Measurements from ENCODE around the gene ZNF688. TPM values are rescaled to one million over a fixed set of nuclear protein-coding genes. Genes with fewer than 3 reads are reported as not detected.

Gene ZNF688
- total RNA-seq, 2 donors from 2014 or later = 9.6 to 13.5 TPM

- Histone ChIP-seq H3K4me3 (no peak overlapping the region), H3K27me3 (no peaks in the 10 kb centered on the region), H3K27ac (no peak overlapping the region), H3K4me1 (peaks cover 0 to 23% of the 10 kb centered on the region in 2 donors), H3K36me3 (peaks cover 13% of the 10 kb centered on the region), H3K9me3 (no peaks in the 10 kb centered on the region)
- TF ChIP-seq CTCF (IDR thresholded peaks at IDR 0.05) = no peak
- no peak for DNase-seq (ENCODE audit: low spot score)
These were observed 3.2 kb upstream of the ZNF688 start for GRCh38 chr16:30574678-30575077.

- H3K36me3 ChIP-seq = no peaks in the 10 kb centered on the region
- H3K27me3 ChIP-seq = no peaks in the 10 kb centered on the region
- H3K4me3 ChIP-seq = peak overlapping the region; percentile 66 to 88
- DNase-seq (ENCODE audit: low spot score) = no peak
- no peaks in the 10 kb centered on the region for H3K9me3 ChIP-seq
- peaks cover 0 to 24% of the 10 kb centered on the region in 2 donors for H3K4me1 ChIP-seq
- H3K27ac ChIP-seq = peak overlapping the region; percentile 94 to 98
- no peak for TF ChIP-seq CTCF (IDR thresholded peaks at IDR 0.05)
These were observed 674 bp downstream of the ZNF688 start for GRCh38 chr16:30570636-30571444.

GRCh38 chr16:30569746-30570635, 1.5 kb downstream of the ZNF688 start:
- Histone ChIP-seq H3K9me3 (no peaks in the 10 kb centered on the region), H3K4me1 (peaks cover 0 to 24% of the 10 kb centered on the region in 2 donors), H3K27me3 (no peaks in the 10 kb centered on the region), H3K36me3 (no peaks in the 10 kb centered on the region), H3K4me3 (no peak overlapping the region), H3K27ac (peak overlapping the region; percentile 94 to 98)
- DNase-seq (ENCODE audit: low spot score) = no peak
- TF ChIP-seq CTCF (IDR thresholded peaks at IDR 0.05) = no peak

- TF ChIP-seq CTCF (IDR thresholded peaks at IDR 0.05) = no peak
- no peak overlapping the region for H3K27ac ChIP-seq
- no peak for DNase-seq (ENCODE audit: low spot score)
- no peak overlapping the region for H3K4me3 ChIP-seq
- no peaks in the 10 kb centered on the region for H3K27me3 ChIP-seq
- no peaks in the 10 kb centered on the region for H3K36me3 ChIP-seq
- H3K4me1 ChIP-seq = peaks cover 0 to 24% of the 10 kb centered on the region in 2 donors
- H3K9me3 ChIP-seq = no peaks in the 10 kb centered on the region
These were observed 2.2 kb downstream of the ZNF688 start for GRCh38 chr16:30569281-30569680.

- Histone ChIP-seq H3K36me3 (no peaks in the 10 kb centered on the region), H3K4me3 (no peak overlapping the region), H3K4me1 (peaks cover 0 to 24% of the 10 kb centered on the region in 2 donors), H3K27me3 (no peaks in the 10 kb centered on the region), H3K27ac (no peak overlapping the region), H3K9me3 (no peaks in the 10 kb centered on the region)
- DNase-seq (ENCODE audit: low spot score) = no peak
- no peak for TF ChIP-seq CTCF (IDR thresholded peaks at IDR 0.05)
These were observed 3.4 kb downstream of the ZNF688 start for GRCh38 chr16:30567991-30568638.

Data from right atrium auricular region (tissue), 2 donors.